Breast epithelium (tissue), 4 donors: ENCODE data around the gene NBAS. TPM values are rescaled to one million over a fixed set of nuclear protein-coding genes. Genes with fewer than 3 reads are reported as not detected.

Experiments used
- DNase-seq, 2 donors: peaks; one replicate each; pipeline ENCODE4 v3.0.0-alpha.2; 2019; ENCODE audit warnings: low spot score in 2 of 2
- H3K27ac ChIP-seq, 2 donors: fragments of 200-600 bp; sonication (generic) in 1 of 2; one replicate each; pipeline ENCODE4 v1.5.1; 2016 to 2019; ENCODE audit warnings: mild to moderate bottlenecking in 1 of 2
- H3K27me3 ChIP-seq, 2 donors: fragments of 200-600 bp; sonication (generic) in 1 of 2; one replicate each; pipeline versions ENCODE4 v1.5.1 to v1.6.0; 2017 to 2019; ENCODE audit warnings: control low read depth in 1 of 2, mild to moderate bottlenecking in 1 of 2
- H3K36me3 ChIP-seq: fragments of 200-600 bp; one replicate; pipeline ENCODE4 v1.5.1; 2019
- H3K4me1 ChIP-seq, 2 donors: fragments of 200-600 bp; sonication (generic); one replicate each; pipeline ENCODE4 v1.5.1; 2016 to 2019; ENCODE audit warnings: control low read depth in 1 of 2
- H3K4me3 ChIP-seq, 3 donors: fragments of 200-600 bp; sonication (generic); 1 replicate in 2 of 3; 2 replicates in 1 of 3; pipeline ENCODE4 v1.5.1; 2016 to 2019; ENCODE audit warnings: mild to moderate bottlenecking in 3 of 3, moderate library complexity in 2 of 3
- H3K9me3 ChIP-seq, 2 donors: fragments of 200-600 bp; sonication (generic) in 1 of 2; one replicate each; pipeline ENCODE4 v1.5.1; 2016 to 2019; ENCODE audit warnings: control low read depth in 1 of 2
- CTCF ChIP-seq, 3 donors: fragments of 450-650 bp; IDR thresholded peaks; one replicate each; pipeline ENCODE4 v1.5.1; 2016 to 2017; ENCODE audit warnings: antibody characterized with exemption in 3 of 3, mild to moderate bottlenecking in 3 of 3, moderate library complexity in 3 of 3
- POLR2A ChIP-seq: fragments of 450-650 bp; IDR thresholded peaks from one replicate; pipeline ENCODE4 v1.6.1; 2016; ENCODE audit warnings: antibody characterized with exemption, mild to moderate bottlenecking, moderate library complexity
- POLR2AphosphoS5 ChIP-seq, 3 donors: sonication (generic); formaldehyde crosslinking; IDR thresholded peaks; one replicate each; pipeline ENCODE4 v1.6.1; 2017; ENCODE audit warnings: antibody characterized with exemption in 3 of 3
- intact Hi-C: fragments of 100-400 bp; cut with DNase I; formaldehyde crosslinking; loops from one replicate; pipeline ENCODE4 v1.15.1; 2023; ENCODE audit warnings: low total_unique reads
- total RNA-seq, 3 donors: library from RNA; depleted of rRNA; stranded (reverse); fragments of >200 nt; gene quantifications; one replicate each; pipeline ENCODE4 v1.1.0, GENCODE V29; 2016

Gene NBAS
- total RNA-seq, 3 donors from 2014 or later, result 44.9 to 59.1 (median 45.1) TPM

GRCh38 chr2:15201009-15201408 lies 360.1 kb downstream of the NBAS start:
- no peak for DNase-seq
- Histone ChIP-seq H3K27ac (no peak overlapping the region), H3K9me3 (no peaks in the 10 kb centered on the region), H3K36me3 (no peaks in the 10 kb centered on the region), H3K4me1 (no peaks in the 10 kb centered on the region), H3K4me3 (no peak overlapping the region), H3K27me3 (no peaks in the 10 kb centered on the region)
- TF ChIP-seq POLR2AphosphoS5 (IDR thresholded peaks at IDR 0.05) (no peak), CTCF (IDR thresholded peaks at IDR 0.05) (no peak), POLR2A (no peak)
- intact Hi-C loops, result no loop called here

- H3K27ac ChIP-seq, result no peak overlapping the region
- no peak overlapping the region for H3K4me3 ChIP-seq
- intact Hi-C loops, result no loop called here
- no peak for DNase-seq
- no peaks in the 10 kb centered on the region for H3K27me3 ChIP-seq
- H3K9me3 ChIP-seq, result no peaks in the 10 kb centered on the region
- H3K36me3 ChIP-seq, result no peaks in the 10 kb centered on the region
- no peaks in the 10 kb centered on the region for H3K4me1 ChIP-seq
- TF ChIP-seq POLR2A (no peak), POLR2AphosphoS5 (IDR thresholded peaks at IDR 0.05) (no peak), CTCF (IDR thresholded peaks at IDR 0.05) (no peak)
Observed at GRCh38 chr2:15200581-15200980, 360.6 kb downstream of the NBAS start.

- DNase-seq, result no peak
- no peaks in the 10 kb centered on the region for H3K4me1 ChIP-seq
- H3K9me3 ChIP-seq, result no peaks in the 10 kb centered on the region
- TF ChIP-seq POLR2A (no peak), POLR2AphosphoS5 (IDR thresholded peaks at IDR 0.05) (no peak), CTCF (IDR thresholded peaks at IDR 0.05) (no peak)
- intact Hi-C loops, result no loop called here
- no peak overlapping the region for H3K27ac ChIP-seq
- no peaks in the 10 kb centered on the region for H3K36me3 ChIP-seq
- H3K27me3 ChIP-seq, result no peaks in the 10 kb centered on the region
- H3K4me3 ChIP-seq, result no peak overlapping the region
Observed at GRCh38 chr2:15198051-15198450, 363.1 kb downstream of the NBAS start.

- no peak overlapping the region for H3K4me3 ChIP-seq
- H3K27ac ChIP-seq, result no peak overlapping the region
- H3K36me3 ChIP-seq, result no peaks in the 10 kb centered on the region
- no peak for DNase-seq
- no peaks in the 10 kb centered on the region for H3K9me3 ChIP-seq
- intact Hi-C loops, result no loop called here
- no peaks in the 10 kb centered on the region for H3K27me3 ChIP-seq
- no peaks in the 10 kb centered on the region for H3K4me1 ChIP-seq
- TF ChIP-seq POLR2A (no peak), POLR2AphosphoS5 (IDR thresholded peaks at IDR 0.05) (no peak), CTCF (IDR thresholded peaks at IDR 0.05) (no peak)
Observed at GRCh38 chr2:15195813-15196212, 365.3 kb downstream of the NBAS start.

GRCh38 chr2:15191789-15192188 lies 369.3 kb downstream of the NBAS start:
- no peak overlapping the region for H3K4me3 ChIP-seq
- no peaks in the 10 kb centered on the region for H3K36me3 ChIP-seq
- no peak overlapping the region for H3K27ac ChIP-seq
- intact Hi-C loops, result no loop called here
- no peaks in the 10 kb centered on the region for H3K4me1 ChIP-seq
- no peaks in the 10 kb centered on the region for H3K27me3 ChIP-seq
- no peak for DNase-seq
- TF ChIP-seq CTCF (IDR thresholded peaks at IDR 0.05), result no peak
- TF ChIP-seq POLR2AphosphoS5 (IDR thresholded peaks at IDR 0.05), result no peak
- no peak for TF ChIP-seq POLR2A
- no peaks in the 10 kb centered on the region for H3K9me3 ChIP-seq
